Epithelial cell of prostate (primary cell): ENCODE measurements around the gene ADGRG1.
"Not testable (repeated sequence)": the region's sequence is repeated elsewhere in the genome, so short reads cannot be mapped to it uniquely, and the experiment has no call there.

Source experiments
- DNase-seq: peaks from one replicate; pipeline ENCODE4 v3.0.0-alpha.2; 2011; ENCODE audit warnings: low read depth, low spot score
- H3K27ac ChIP-seq: fragments of 450-650 bp; 2 replicates; pipeline ENCODE4 v1.5.1; 2017; ENCODE audit warnings: mild to moderate bottlenecking

Gene ADGRG1

GRCh38 chr16:57663917-57664661 is 35.7 kb downstream of the ADGRG1 start:
- no peak for DNase-seq
- H3K27ac ChIP-seq: no peak overlapping the region

DNA sequence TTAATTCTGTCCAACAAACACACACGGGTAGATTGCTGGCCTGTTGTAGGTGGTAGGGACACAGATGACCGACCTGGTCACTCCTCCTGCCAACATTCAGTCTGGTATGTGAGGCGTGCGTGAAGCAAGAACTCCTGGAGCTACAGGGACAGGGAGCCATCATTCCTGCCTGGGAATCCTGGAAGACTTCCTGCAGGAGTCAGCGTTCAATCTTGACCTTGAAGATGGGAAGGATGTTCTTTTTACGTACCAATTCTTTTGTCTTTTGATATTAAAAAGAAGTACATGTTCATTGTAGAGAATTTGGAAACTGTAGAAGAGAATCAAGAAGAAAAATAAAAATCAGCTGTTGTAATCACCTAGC is 36.2 kb downstream of the ADGRG1 start:
- no peak for DNase-seq
- no peak overlapping the region for H3K27ac ChIP-seq

DNA sequence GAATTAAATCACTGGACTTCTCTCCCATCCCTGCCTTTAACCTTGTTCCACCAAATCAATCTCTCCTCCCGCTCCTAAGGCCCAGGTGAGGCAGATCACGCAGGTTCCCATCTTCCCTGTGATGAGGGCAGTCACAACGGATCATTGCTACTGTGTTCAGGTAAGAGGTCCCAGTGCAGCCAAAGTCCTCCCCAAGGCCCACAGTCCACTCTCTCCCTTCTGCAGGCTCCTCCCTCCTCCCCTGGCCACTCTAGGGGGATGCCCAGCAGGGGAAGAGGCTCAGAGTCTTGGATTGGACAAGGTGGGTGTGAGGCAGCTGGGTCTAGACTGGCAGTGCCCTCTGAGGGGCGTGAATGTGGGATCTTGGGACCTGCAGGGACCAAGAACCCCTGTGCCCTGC is 37.1 kb downstream of the ADGRG1 start:
- DNase-seq: no peak
- no peak overlapping the region for H3K27ac ChIP-seq

DNA sequence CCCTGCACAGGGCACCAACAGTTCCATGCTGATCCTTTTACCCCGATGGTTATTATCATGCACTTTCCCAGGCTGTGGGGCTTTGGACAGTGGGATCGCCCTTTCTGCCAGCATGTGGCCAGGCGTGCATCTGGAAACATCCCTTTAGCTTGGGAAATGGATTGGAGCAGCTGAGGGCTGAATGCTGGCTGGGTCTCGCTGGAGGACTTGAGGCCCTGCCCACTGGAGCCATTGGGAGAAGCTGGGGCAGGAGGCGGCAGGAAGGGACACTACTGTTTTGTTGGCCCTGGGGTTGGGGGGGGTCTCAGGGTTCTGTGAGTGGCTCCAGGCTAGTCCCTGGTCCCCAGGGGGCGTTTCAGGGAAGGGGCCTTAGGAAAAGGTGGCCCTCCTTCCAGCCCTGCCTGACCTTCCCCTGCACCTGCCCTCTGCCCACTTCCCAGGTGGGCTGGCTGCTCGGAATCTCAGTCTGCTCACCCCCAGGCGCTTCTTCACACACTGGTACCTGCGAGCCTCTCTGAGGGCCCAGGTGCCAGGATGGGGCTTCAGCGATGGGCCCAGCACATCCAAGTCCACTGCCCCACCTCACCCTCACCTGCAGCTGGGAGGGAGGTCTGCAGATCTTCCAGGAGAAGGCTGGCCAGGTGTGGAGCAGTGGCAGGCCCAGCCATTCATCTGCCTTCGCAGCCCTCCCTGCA is 38.1 kb downstream of the ADGRG1 start:
- H3K27ac ChIP-seq: no peak overlapping the region
- no peak for DNase-seq

GRCh38 chr16:57667048-57667525 is 38.7 kb downstream of the ADGRG1 start:
- DNase-seq: no peak
- H3K27ac ChIP-seq: no peak overlapping the region

DNA sequence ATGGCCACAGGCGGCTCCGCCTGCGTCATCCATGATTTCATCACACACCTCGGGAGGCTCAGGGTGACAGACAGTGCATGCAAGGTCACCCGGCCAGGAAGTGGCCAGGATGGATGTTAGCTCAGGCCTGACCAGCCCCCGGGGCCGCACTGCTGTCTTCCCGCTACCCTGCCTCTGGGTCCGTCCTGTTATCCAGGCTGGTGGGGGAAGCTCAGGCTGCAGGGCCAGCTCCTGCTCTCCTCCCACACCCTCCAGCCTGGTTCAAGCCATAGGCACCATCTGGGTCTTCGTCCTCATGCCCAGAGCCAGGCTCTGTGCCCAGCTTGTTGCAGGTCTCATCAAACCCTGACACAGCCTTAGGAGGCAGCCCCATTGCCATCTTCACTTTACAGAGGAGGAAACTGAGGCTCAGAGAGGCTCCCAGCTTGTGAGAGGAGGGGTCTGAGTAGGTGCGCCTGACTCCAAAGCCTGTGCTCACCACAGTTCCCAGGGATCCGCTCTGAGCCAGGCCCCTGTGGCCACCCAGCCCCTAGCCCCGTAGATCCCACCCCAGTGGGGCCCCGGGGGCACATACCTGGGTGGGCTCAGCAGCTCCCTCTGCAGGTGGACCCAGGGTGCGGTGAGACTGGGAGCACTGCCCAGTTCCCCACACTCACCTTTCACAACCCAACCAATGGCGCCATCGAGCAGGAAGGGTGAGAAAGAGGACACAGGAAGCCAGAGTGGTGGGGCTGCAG is 39.3 kb downstream of the ADGRG1 start:
- DNase-seq: no peak
- no peak overlapping the region for H3K27ac ChIP-seq

GRCh38 chr16:57668263-57668571 is 39.8 kb downstream of the ADGRG1 start, which contains the start of gene ADGRG3:
Gene ADGRG3, plus strand, starts transcription at chr16:57668306. Its CDS starts 42 bp downstream, at chr16:57668348.
- no peak within 1 kb of the TSS for H3K27ac ChIP-seq

GRCh38 chr16:57668630-57669475 is 40.4 kb downstream of the ADGRG1 start:
- H3K27ac ChIP-seq: no peak overlapping the region

More at GRCh38 chr16:57668263-57668571, 39.8 kb downstream of the ADGRG1 start, which contains the start of gene ADGRG3:
- no peak for DNase-seq

DNA sequence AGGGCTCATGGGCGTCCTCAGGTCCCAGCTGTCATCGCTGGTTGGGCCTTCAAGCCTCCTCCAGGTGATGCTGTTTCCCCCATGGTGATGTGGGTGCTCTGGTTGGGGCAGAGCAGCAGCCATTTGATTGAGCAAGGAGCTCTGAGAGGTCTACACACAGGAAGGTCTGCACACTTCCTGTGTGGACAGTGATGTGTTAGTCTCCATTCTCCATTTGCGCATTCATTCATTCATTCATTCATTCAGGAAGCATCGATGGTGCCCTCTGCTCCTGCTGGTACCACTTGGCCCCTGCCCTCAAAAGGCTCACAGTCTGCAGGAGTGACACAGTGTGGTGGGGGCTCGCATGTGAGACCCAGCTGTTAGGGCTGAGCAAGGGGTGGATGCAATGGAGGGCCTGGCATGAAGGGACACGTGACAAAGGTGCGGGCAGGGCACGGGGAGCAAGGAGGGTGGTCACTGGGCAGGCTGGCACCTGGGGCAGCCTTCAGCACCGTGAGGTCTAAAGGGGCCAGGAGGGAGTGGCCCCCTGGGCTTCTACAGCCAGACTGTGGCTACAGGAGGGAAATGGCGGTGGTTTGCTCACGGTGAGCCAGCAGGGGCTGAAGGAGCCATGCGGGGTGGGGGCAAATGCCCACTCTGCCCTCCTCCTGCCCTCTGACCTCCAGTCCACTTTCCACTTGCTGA is 41.2 kb downstream of the ADGRG1 start:
- no peak overlapping the region for H3K27ac ChIP-seq
- DNase-seq: no peak

More at GRCh38 chr16:57668630-57669475, 40.4 kb downstream of the ADGRG1 start:
- DNase-seq: no peak

DNA sequence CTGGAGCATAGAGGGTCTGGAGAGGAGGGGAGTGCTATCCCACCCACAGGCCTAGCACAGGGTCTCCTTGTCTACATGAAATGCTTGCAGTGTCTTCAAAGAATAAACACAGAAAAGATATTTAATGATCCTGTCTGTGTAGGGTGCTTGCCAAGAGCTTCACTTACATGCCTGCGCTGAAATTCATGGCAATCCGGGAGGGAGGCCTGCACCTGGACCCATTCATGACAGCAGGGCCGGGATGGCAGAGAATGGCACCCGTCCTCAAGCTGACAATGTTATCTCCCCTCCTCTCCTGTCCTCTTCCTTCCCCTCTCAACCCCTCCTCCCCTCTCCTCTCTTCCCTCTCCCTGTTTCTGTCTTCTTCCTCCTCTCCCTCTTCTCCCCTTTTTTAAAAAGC is 41.8 kb downstream of the ADGRG1 start:
- H3K27ac ChIP-seq: no peak overlapping the region
- no peak for DNase-seq

GRCh38 chr16:57671451-57671850 is 43.0 kb downstream of the ADGRG1 start:
- H3K27ac ChIP-seq, DNase-seq: not testable (repeated sequence)

- H3K27ac ChIP-seq: no peak overlapping the region
- DNase-seq: no peak
Observed at GRCh38 chr16:57672416-57672815, 44.0 kb downstream of the ADGRG1 start.

DNA sequence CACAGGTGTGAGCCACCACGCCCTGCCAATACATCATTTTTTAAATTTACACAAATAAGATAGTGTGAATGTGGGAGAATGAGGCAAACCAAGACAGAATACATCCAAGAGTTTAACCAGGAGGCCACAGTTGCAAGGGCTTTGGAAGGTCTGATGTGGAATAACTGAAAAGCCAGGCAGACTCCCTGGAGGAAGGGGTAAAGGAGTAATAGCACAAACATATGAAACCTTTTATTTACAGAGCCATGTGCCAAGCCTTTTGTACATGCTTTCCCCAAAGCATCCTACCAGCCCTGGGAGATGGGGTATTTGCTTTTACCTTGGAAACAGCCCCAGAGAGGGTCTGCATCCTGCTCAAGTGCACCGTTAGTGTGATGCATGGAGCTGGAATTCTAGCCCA is 44.4 kb downstream of the ADGRG1 start:
- no peak for DNase-seq
- no peak overlapping the region for H3K27ac ChIP-seq

DNA sequence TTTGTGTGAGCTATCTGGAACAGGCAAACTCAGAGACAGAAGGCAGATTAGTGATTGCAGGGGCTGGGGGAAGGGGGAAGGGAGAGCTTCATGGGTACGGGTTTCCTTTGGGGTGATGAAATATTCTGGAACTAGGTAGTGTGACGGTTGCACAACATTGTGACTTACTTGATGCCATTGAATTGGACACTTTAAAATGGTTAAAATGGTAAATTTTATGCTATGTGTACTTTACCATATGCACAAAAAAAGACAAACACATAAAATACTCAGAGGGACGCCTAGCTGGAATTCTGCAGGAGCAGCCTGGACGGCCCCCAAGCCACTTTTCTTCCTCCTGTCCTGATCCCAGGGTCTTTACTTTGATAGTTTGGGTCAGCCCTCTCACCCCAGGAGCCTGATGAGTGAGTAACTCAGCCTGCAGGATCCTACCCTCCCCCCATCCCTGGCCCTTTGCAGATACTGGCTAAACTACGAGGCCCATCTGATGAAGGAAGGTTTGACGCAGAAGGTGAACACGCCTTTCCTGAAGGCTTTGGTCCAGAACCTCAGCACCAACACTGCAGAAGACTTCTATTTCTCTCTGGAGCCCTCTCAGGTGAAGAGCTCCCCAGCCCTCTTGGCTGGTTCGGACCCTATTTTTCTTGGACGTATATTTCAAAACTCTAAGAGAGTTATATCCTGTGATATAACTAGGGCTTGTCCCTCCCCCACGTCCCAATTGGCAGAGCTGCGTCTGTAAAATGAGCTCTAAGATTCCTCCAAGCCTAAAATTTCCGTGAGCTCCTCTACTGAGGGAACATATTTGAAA is 47.5 kb downstream of the ADGRG1 start:
- no peak for DNase-seq
- H3K27ac ChIP-seq: no peak overlapping the region

GRCh38 chr16:57676553-57677085 is 48.2 kb downstream of the ADGRG1 start:
- H3K27ac ChIP-seq: no peak overlapping the region
- DNase-seq: no peak

- no peak overlapping the region for H3K27ac ChIP-seq
- DNase-seq: no peak
Observed at GRCh38 chr16:57677622-57678369, 49.4 kb downstream of the ADGRG1 start.

- no peak overlapping the region for H3K27ac ChIP-seq
- DNase-seq: no peak
Observed at GRCh38 chr16:57679016-57679415, 50.6 kb downstream of the ADGRG1 start.
